Measurements from ENCODE around the gene ZGRF1. TPM values are rescaled to one million over a fixed set of nuclear protein-coding genes. Genes with fewer than 3 reads are reported as not detected.

The ZGRF1 gene
- total and polyA plus RNA-seq, 9 of the 15 experiments (the other 6 are each of a cell fraction or from before 2014, with no cell fraction given), result 8.8 to 35.2 (median 22.0) TPM

DNA sequence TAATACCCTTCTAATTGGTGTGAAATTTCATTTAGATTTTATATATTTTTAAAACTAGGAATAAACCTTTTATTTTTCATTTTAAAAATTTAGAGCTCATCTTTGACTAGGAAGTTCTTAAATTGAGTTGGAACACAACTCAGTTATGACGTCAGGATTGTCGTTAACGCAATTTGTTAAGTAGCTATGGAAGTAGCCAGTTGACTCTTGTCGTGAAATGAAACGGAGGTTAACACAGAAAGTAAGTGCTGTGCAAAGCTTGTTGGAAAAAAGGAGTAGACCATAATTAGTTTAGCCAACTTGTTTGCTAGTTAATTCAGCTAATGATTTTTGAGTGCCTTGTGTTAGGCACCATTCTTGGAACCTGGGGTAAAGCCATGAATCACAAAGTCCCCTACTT, 18.6 kb upstream of the ZGRF1 start:
- Histone ChIP-seq H3K27ac (ENCODE audit: extremely low read depth, low read depth, low read length) (no peak overlapping the region), H3K4me2 (ENCODE audit: insufficient read depth, low read length) (no peak overlapping the region), H3K4me3 (no peak overlapping the region), H4K20me1 (replicated peaks; ENCODE audit: control insufficient read depth, insufficient read depth, low read length) (no peaks in the 10 kb centered on the region), H3K9me1 (ENCODE audit: control insufficient read depth, insufficient read depth, low read length) (no peaks in the 10 kb centered on the region), H3K27me3 (ENCODE audit: control insufficient read depth in 2 of 2, insufficient read depth in 2 of 2, low read length in 2 of 2) (no peaks in the 10 kb centered on the region), H3K9ac (ENCODE audit: insufficient read depth in 1 of 2, low read depth in 2 of 2, low read length in 2 of 2) (no peak overlapping the region), H2AFZ (ENCODE audit: low read depth, low read length) (no peak overlapping the region), H3K9me3 (replicated peaks; ENCODE audit: control insufficient read depth, insufficient read depth, low read depth, low read length) (no peaks in the 10 kb centered on the region), H3K36me3 (ENCODE audit: control insufficient read depth, insufficient read depth, low read length) (peaks cover 63% of the 10 kb centered on the region), H3K4me1 (replicated peaks in 1 of 2; ENCODE audit: control insufficient read depth in 2 of 2, insufficient read depth in 2 of 2, low read length in 2 of 2) (no peaks in the 10 kb centered on the region), H3K79me2 (ENCODE audit: control insufficient read depth, insufficient read depth, low read length) (no peaks in the 10 kb centered on the region)
- FAIRE-seq (no peak), DNase-seq (ENCODE audit: extremely low read depth in 1 of 4, low spot score in 3 of 4) (no peak), ATAC-seq (no peak)
- BruUV-seq (replicated peaks), result no TSS peak
- no peak for TF ChIP-seq ZBTB33 (CRISPR knock-in tag; IDR thresholded peaks at IDR 0.05)
- TF ChIP-seq ZFP36 (IDR thresholded peaks at IDR 0.05; ENCODE audit: low read depth, low read length, partially characterized antibody), result no peak
- no peak for TF ChIP-seq NKRF (IDR thresholded peaks at IDR 0.05; ENCODE audit: borderline replicate concordance)
- no peak for TF ChIP-seq ADNP (tag; IDR thresholded peaks at IDR 0.05)
- TF ChIP-seq ZNF282 (CRISPR knock-in tag; IDR thresholded peaks at IDR 0.05), result no peak
- no peak for TF ChIP-seq ZNF639 (CRISPR knock-in tag; conservative IDR thresholded peaks at IDR 0.05 in 1 of 2, IDR thresholded peaks at IDR 0.05 in 1 of 2)
- no peak for TF ChIP-seq ZNF408 (CRISPR knock-in tag; IDR thresholded peaks at IDR 0.05; ENCODE audit: low read depth)
- no peak for TF ChIP-seq MBD2 (IDR thresholded peaks at IDR 0.05; ENCODE audit: borderline replicate concordance, low read depth)
- TF ChIP-seq ZFP1 (CRISPR knock-in tag; IDR thresholded peaks at IDR 0.05), result no peak
- TF ChIP-seq NR2F6 (CRISPR knock-in tag; IDR thresholded peaks at IDR 0.05), result no peak
- no peak for TF ChIP-seq RFX1 (IDR thresholded peaks at IDR 0.05)
- no peak for TF ChIP-seq ZNF785 (CRISPR knock-in tag; IDR thresholded peaks at IDR 0.05)
- TF ChIP-seq MCM7 (IDR thresholded peaks at IDR 0.05), result no peak
- no peak for TF ChIP-seq TEAD2 (tag; IDR thresholded peaks at IDR 0.05)
- TF ChIP-seq BRF1 (IDR thresholded peaks at IDR 0.05; ENCODE audit: borderline replicate concordance, extremely low read depth, insufficient read length), result no peak
- TF ChIP-seq MAX (CRISPR knock-in tag; IDR thresholded peaks at IDR 0.05), result no peak
- no peak for TF ChIP-seq RBM14 (IDR thresholded peaks at IDR 0.05; ENCODE audit: borderline replicate concordance, insufficient read depth, low read depth, low read length)
- TF ChIP-seq RBM15 (IDR thresholded peaks at IDR 0.05; ENCODE audit: insufficient read depth, low read length), result no peak
- no peak for TF ChIP-seq BACH1 (tag; IDR thresholded peaks at IDR 0.05)
- TF ChIP-seq ZKSCAN3 (CRISPR knock-in tag; IDR thresholded peaks at IDR 0.05), result no peak
- ChIA-PET CTCF (ENCODE audit: low intra/inter-chr PET ratio) (no interaction called here), POLR2A (no interaction called here)
- WGBS (ENCODE audit: insufficient coverage, low coverage, missing lambda C conversion rate), result 97% methylated on average over 5 of the region's 5 CpGs
- in situ Hi-C loops (cut with MboI) (no loop called here), intact Hi-C loops (cut with micrococcal nuclease) (no loop called here)
